K562 (cell line): ENCODE results near the gene MACROD2. TPM values are rescaled to one million over a fixed set of nuclear protein-coding genes. Genes with fewer than 3 reads are reported as not detected.

Experiments used
- ATAC-seq: fragments of 200-7000 bp; cut with Tn5 transposase; 3 replicates; pipeline ENCODE4 v1.9.1; 2020; ENCODE audit warnings: moderate library complexity
- BruUV-seq: library from RNA; stranded (reverse); fragments of 400-500 nt; replicated peaks from 2 replicates; lab custom pipeline; 2021; lab: Mats Ljungman, UMichigan
- CTCF ChIA-PET: fragments of 300-600 bp; formaldehyde crosslinking; extraction: SDS; loops from one replicate; lab custom pipeline; 2021; ENCODE audit warnings: low intra/inter-chr PET ratio; lab: Yijun Ruan, JAX
- POLR2A ChIA-PET: fragments of 300-600, 350-650 bp; sonication (Branson Sonifier 250); formaldehyde crosslinking; extraction: SDS; loops from one replicate; lab custom pipeline; 2021; ENCODE audit warnings: antibody characterized with exemption, inconsistent platforms; lab: Yijun Ruan, JAX
- DNase-seq, 4 experiments: peaks; one replicate each; pipeline versions ENCODE4 v3.0.0 to v3.0.0-alpha.2; 2011 to 2018; ENCODE audit warnings: low spot score in 3 of 4, mixed read lengths in 3 of 4; ENCODE audit errors: extremely low read depth in 1 of 4
- FAIRE-seq: peaks from 2 replicates; lab custom pipeline; 2011; peaks lifted over from hg19 to GRCh38; lab: Jason Lieb, UNC
- H2AFZ ChIP-seq: 2 replicates; pipeline ENCODE4 v1.6.0; 2011; ENCODE audit warnings: low read depth, low read length, control low read depth, inconsistent platforms
- H3K27ac ChIP-seq: fragments of 200-600 bp; 3 replicates; pipeline ENCODE4 v1.8.0; 2011; ENCODE audit warnings: low read depth, mild to moderate bottlenecking, control low read depth, inconsistent platforms, low read length, moderate library complexity, mixed read lengths; ENCODE audit errors: extremely low read depth
- H3K27me3 ChIP-seq, 2 experiments: fragments of 300-600 bp in 1 of 2; 2 replicates in 1 of 2; 3 replicates in 1 of 2; pipeline versions ENCODE4 v1.6.0 to v1.8.0; 2011; ENCODE audit warnings: inconsistent platforms in 2 of 2, low read length in 2 of 2, mild to moderate bottlenecking in 1 of 2, mixed read lengths in 1 of 2, moderate library complexity in 1 of 2; ENCODE audit not compliant: control insufficient read depth in 2 of 2, insufficient read depth in 2 of 2
- H3K36me3 ChIP-seq: fragments of 300-600 bp; 3 replicates; pipeline ENCODE4 v1.8.0; 2011; ENCODE audit warnings: mild to moderate bottlenecking, low read length, inconsistent platforms; ENCODE audit not compliant: control insufficient read depth, insufficient read depth
- H3K4me1 ChIP-seq, 2 experiments: fragments of 200-600 bp in 1 of 2; replicated peaks in 1 of 2; 2 replicates in 1 of 2; 3 replicates in 1 of 2; pipeline versions ENCODE4 v1.5.1 to v1.8.0; 2011; ENCODE audit warnings: inconsistent platforms in 2 of 2, low read length in 2 of 2, mild to moderate bottlenecking in 1 of 2, mixed read lengths in 1 of 2, moderate library complexity in 1 of 2; ENCODE audit not compliant: control insufficient read depth in 2 of 2, insufficient read depth in 2 of 2
- H3K4me2 ChIP-seq: 2 replicates; pipeline ENCODE4 v1.6.1; 2011; ENCODE audit warnings: low read length, control low read depth, inconsistent platforms, mixed read lengths; ENCODE audit not compliant: insufficient read depth
- H3K4me3 ChIP-seq: fragments of 200-600 bp; sonication (generic), shearing (Covaris generic); 2 replicates; pipeline ENCODE4 v1.5.1; 2016; ENCODE audit warnings: control low read depth, inconsistent platforms
- H3K79me2 ChIP-seq: fragments of 200-600 bp; 3 replicates; pipeline ENCODE4 v1.8.0; 2011; ENCODE audit warnings: low read length, inconsistent platforms; ENCODE audit not compliant: control insufficient read depth, insufficient read depth
- H3K9ac ChIP-seq, 2 experiments: 2 replicates each; pipeline versions ENCODE4 v1.6.0 to v1.6.1; 2011; ENCODE audit warnings: low read depth in 2 of 2, low read length in 2 of 2, control low read depth in 1 of 2, inconsistent platforms in 1 of 2, mild to moderate bottlenecking in 1 of 2, mixed read lengths in 1 of 2; ENCODE audit not compliant: insufficient read depth in 1 of 2
- H3K9me1 ChIP-seq: one replicate; pipeline ENCODE4 v1.6.0; 2011; ENCODE audit warnings: inconsistent platforms, mild to moderate bottlenecking, low read length, moderate library complexity; ENCODE audit not compliant: control insufficient read depth, insufficient read depth
- H3K9me3 ChIP-seq: replicated peaks from 2 replicates; pipeline ENCODE4 v1.5.1; 2011; ENCODE audit warnings: low read depth, low read length, inconsistent platforms; ENCODE audit not compliant: control insufficient read depth, insufficient read depth
- H4K20me1 ChIP-seq: replicated peaks from 2 replicates; pipeline ENCODE4 v1.6.1; 2011; ENCODE audit warnings: low read length, inconsistent platforms, mixed read lengths; ENCODE audit not compliant: control insufficient read depth, insufficient read depth
- CHCHD3 ChIP-seq: fragments of 250-450 bp; sonication (Bioruptor Pico); IDR thresholded peaks from 2 replicates; pipeline ENCODE4 v2.1.2; 2022; ENCODE audit warnings: mild to moderate bottlenecking
- DACH1 ChIP-seq: fragments of 450-650 bp; IDR thresholded peaks from 2 replicates; pipeline ENCODE4 v1.6.1; 2018; ENCODE audit not compliant: partially characterized antibody
- E2F3 ChIP-seq: fragments of 250-450 bp; sonication (Bioruptor Pico); IDR thresholded peaks from 2 replicates; pipeline ENCODE4 v1.4.0; 2020; ENCODE audit warnings: mild to moderate bottlenecking
- HDAC2 ChIP-seq: fragments of 450-650 bp; IDR thresholded peaks from 2 replicates; pipeline ENCODE4 v1.6.1; 2016; ENCODE audit warnings: mild to moderate bottlenecking
- HMGN3 ChIP-seq: IDR thresholded peaks from 2 replicates; pipeline ENCODE4 v1.6.1; 2011; ENCODE audit warnings: borderline replicate concordance, low read depth, mild to moderate bottlenecking, mixed read lengths, low read length; ENCODE audit not compliant: insufficient read length; ENCODE audit errors: extremely low read depth
- KLF10 ChIP-seq: fragments of 250-450 bp; sonication (Bioruptor Pico); IDR thresholded peaks from 2 replicates; pipeline ENCODE4 v1.6.1; 2021; ENCODE audit warnings: matching md5 sums
- MTA1 ChIP-seq: fragments of 450-650 bp; IDR thresholded peaks from 2 replicates; pipeline ENCODE4 v1.6.1; 2017; ENCODE audit warnings: borderline replicate concordance
- PHF20 ChIP-seq: fragments of 450-650 bp; IDR thresholded peaks from 2 replicates; pipeline ENCODE4 v1.6.1; 2018; ENCODE audit not compliant: partially characterized antibody
- U2AF1 ChIP-seq: fragments of 200-400 bp; formaldehyde crosslinking; optimal IDR thresholded peaks from 2 replicates; pipeline ENCODE3; 2017; ENCODE audit warnings: mild to moderate bottlenecking, low read depth, low read length, moderate library complexity
- ZNF124 ChIP-seq: sonication (generic); formaldehyde crosslinking; IDR thresholded peaks from 2 replicates; pipeline ENCODE4 v1.8.1; 2022; ENCODE audit warnings: missing genetic modification reagents
- ZNF324 ChIP-seq: fragments of 250-450 bp; sonication (Bioruptor Pico); IDR thresholded peaks from 2 replicates; pipeline ENCODE4 v1.4.0; 2020; ENCODE audit warnings: mild to moderate bottlenecking
- whole genome bisulfite sequencing: fragments of 100-300 bp; shearing (Covaris generic); methylation state at CpG from one replicate; pipeline ENCODE4 v1.1.6; 2016; ENCODE audit warnings: low coverage, mixed read lengths; ENCODE audit not compliant: insufficient coverage; ENCODE audit errors: missing lambda C conversion rate; 5-methylcytosine and 5-hydroxymethylcytosine counted together
- in situ Hi-C: fragments of 300-500 bp; cut with MboI; formaldehyde crosslinking; loops from 4 replicates; pipeline ENCODE4 v1.15.0; 2018; ENCODE audit warnings: inconsistent platforms, mixed read lengths
- intact Hi-C: fragments of 100-400 bp; cut with micrococcal nuclease; formaldehyde crosslinking; loops from 2 replicates; pipeline ENCODE4 v1.14.2; 2022
- polyA plus RNA-seq, 8 experiments: library from polyadenylated mRNA; depleted of rRNA in 4 of 8; stranded (reverse) in 5 of 8; unstranded in 3 of 8; fragments of >200 nt; fragmentation: Nextera tagmentation in 2 of 8; fragmentation: Illumina TruSeq in 1 of 8; extraction: Ambion mirVana in 2 of 8; extraction: Trizol in 1 of 8; gene quantifications; 2 replicates each; pipeline versions ENCODE4 v1.2.1 to v1.2.3, GENCODE V29; 2011 to 2014; ENCODE audit warnings: inconsistent platforms in 1 of 8, missing spikeins in 1 of 8
- total RNA-seq, 7 experiments: library from RNA; depleted of rRNA in 6 of 7; stranded (reverse); fragments of >200 nt in 6 of 7; fragmentation: Illumina TruSeq in 2 of 7; extraction: Trizol in 2 of 7; gene quantifications; 2 replicates each; pipeline versions ENCODE4 v1.2.1 to v1.2.3, GENCODE V29; 2011 to 2021; ENCODE audit warnings: low replicate concordance in 1 of 7
- TF ChIP-seq, protein P1 (sequence below), 2 experiments: fragments of 200-800 bp in 1 of 2; sonication (Bioruptor generic) in 1 of 2; sonication (generic) in 1 of 2; formaldehyde crosslinking in 1 of 2; IDR thresholded peaks in 1 of 2; conservative IDR thresholded peaks in 1 of 2; 2 replicates each; pipeline versions ENCODE4 v1.5.0 to v1.6.1; 2016 to 2020; ENCODE audit warnings: missing compliant biosample characterization in 1 of 2, missing genetic modification characterization in 1 of 2, missing genetic modification reagents in 1 of 2
- TF ChIP-seq, protein P2 (sequence below): fragments of 250-450 bp; sonication (Bioruptor Pico); IDR thresholded peaks from 2 replicates; pipeline ENCODE4 v1.8.0; 2021; ENCODE audit warnings: borderline replicate concordance, mild to moderate bottlenecking, moderate library complexity; ENCODE audit not compliant: poor library complexity, severe bottlenecking

Gene MACROD2
- total and polyA plus RNA-seq, 9 of the 15 experiments (the other 6 are each of a cell fraction or from before 2014, with no cell fraction given) = not detected

DNA sequence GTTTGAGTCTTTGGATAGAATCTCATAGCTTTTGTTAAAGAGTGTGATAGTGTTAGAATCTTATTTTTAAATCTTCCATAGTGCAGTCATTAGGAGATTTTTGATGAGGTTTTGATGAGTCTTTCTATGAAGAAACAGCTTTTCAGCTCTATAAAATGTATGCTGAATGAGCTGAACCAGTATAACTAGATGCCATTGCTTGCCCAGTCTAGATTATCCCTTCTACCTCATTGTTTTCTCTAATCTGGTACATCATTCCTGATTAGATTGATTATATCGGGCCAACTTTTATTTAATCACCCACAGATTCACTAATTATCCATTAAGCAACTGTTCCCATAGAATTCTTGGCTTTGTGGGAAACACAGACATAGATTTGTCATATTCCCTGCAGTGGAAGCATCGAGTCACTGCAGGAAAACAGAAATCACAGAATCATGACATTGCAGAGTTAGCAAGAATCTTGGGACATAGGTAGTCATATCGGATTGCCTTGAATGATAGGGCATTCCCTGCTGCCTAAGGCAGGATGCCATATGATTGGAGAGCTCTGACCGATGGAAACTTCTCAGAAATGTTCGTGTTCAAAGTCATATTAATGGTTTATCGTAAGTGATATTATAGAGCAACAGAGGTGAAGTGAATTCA lies 1224.8 kb downstream of the MACROD2 start:
- ChIA-PET POLR2A (no interaction called here), CTCF (no interaction called here)
- ATAC-seq (no peak), DNase-seq (no peak), FAIRE-seq (no peak)
- BruUV-seq = no TSS peak
- in situ Hi-C loops (no loop called here), intact Hi-C loops (no loop called here)
- Histone ChIP-seq H2AFZ (no peak overlapping the region), H3K4me3 (no peak overlapping the region), H3K4me2 (no peak overlapping the region), H3K9ac (no peak overlapping the region), H3K27me3 (no peaks in the 10 kb centered on the region), H3K9me3 (no peaks in the 10 kb centered on the region), H4K20me1 (no peaks in the 10 kb centered on the region), H3K4me1 (no peaks in the 10 kb centered on the region), H3K79me2 (no peaks in the 10 kb centered on the region), H3K9me1 (no peaks in the 10 kb centered on the region), H3K36me3 (no peaks in the 10 kb centered on the region), H3K27ac (no peak overlapping the region)
- no peak for TF ChIP-seq HMGN3
- WGBS = 4% methylated on average over 6 of the region's 6 CpGs

DNA sequence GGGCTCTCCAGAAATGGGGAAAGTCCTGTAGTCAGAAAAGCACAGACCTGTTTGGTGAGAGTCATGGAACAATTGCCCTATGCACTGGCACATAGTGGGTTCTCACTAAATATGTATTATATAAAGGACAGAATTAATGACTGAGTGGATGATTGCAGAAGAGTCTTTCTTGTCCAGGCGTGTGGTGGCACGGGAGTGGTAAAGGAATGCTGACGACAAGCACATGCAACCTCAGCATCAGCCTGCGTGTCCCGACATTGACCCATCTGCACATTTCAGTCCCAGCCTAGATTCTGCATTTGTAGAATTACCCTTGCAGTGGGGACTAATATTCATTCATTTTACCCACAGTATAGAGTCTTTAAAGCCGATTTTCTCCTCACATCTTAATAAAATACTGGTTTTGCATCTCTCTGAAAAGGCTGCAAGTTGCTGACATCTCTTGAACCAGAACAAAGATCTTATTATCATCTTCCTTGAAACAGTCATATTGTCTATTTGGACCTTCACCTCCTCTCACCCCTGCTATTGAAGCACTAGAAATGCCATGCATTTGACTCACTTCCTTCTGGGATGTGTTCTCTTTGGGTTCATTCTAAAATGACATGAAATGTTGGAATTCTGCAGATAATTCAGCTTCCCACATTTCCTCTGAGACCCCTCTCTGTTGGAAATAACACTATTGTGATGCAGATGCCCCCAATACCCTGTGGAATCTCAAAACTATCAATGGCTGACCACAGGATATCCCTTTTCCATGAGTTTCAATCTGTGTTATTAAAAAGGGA lies 1225.7 kb downstream of the MACROD2 start:
- intact Hi-C loops (no loop called here), in situ Hi-C loops (no loop called here)
- Histone ChIP-seq H4K20me1 (no peaks in the 10 kb centered on the region), H3K9ac (no peak overlapping the region), H3K79me2 (no peaks in the 10 kb centered on the region), H3K27ac (no peak overlapping the region), H3K9me1 (no peaks in the 10 kb centered on the region), H2AFZ (no peak overlapping the region), H3K9me3 (no peaks in the 10 kb centered on the region), H3K27me3 (no peaks in the 10 kb centered on the region), H3K4me2 (no peak overlapping the region), H3K4me1 (no peaks in the 10 kb centered on the region), H3K36me3 (no peaks in the 10 kb centered on the region), H3K4me3 (no peak overlapping the region)
- ChIA-PET POLR2A (no interaction called here), CTCF (no interaction called here)
- no peak for ATAC-seq
- BruUV-seq = no TSS peak
- FAIRE-seq = no peak
- no peak for DNase-seq
- WGBS = 0% methylated on average over 6 of the region's 6 CpGs
- TF ChIP-seq ZNF124 (CRISPR knock-in tag) (no peak), PHF20 (no peak), HDAC2 (no peak), DACH1 (no peak), U2AF1 (no peak), MTA1 (no peak), ZNF324 (no peak), E2F3 (CRISPR knock-in tag) (no peak), CHCHD3 (no peak), KLF10 (no peak)
- TF ChIP-seq, protein P1, sequence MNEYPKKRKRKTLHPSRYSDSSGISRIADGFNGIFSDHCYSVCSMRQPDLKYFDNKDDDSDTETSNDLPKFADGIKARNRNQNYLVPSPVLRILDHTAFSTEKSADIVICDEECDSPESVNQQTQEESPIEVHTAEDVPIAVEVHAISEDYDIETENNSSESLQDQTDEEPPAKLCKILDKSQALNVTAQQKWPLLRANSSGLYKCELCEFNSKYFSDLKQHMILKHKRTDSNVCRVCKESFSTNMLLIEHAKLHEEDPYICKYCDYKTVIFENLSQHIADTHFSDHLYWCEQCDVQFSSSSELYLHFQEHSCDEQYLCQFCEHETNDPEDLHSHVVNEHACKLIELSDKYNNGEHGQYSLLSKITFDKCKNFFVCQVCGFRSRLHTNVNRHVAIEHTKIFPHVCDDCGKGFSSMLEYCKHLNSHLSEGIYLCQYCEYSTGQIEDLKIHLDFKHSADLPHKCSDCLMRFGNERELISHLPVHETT (CRISPR knock-in tag; conservative IDR thresholded peaks at IDR 0.05 in 1 of 2, IDR thresholded peaks at IDR 0.05 in 1 of 2) = no peak
- TF ChIP-seq, protein P2, sequence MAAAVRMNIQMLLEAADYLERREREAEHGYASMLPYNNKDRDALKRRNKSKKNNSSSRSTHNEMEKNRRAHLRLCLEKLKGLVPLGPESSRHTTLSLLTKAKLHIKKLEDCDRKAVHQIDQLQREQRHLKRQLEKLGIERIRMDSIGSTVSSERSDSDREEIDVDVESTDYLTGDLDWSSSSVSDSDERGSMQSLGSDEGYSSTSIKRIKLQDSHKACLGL (CRISPR knock-in tag) = no peak
